G401 (cell line): ENCODE results near the gene SHISAL2A. TPM values are rescaled to one million over a fixed set of nuclear protein-coding genes. Genes with fewer than 3 reads are reported as not detected.

Experiments
- DNase-seq: peaks from one replicate; pipeline ENCODE4 v3.0.0-alpha.2; 2015; ENCODE audit warnings: low spot score
- in situ Hi-C: cut with HindIII; loops from 2 replicates; pipeline ENCODE4 v1.10.0; 2016; ENCODE audit warnings: low sequenced_read_pairs, mixed read lengths
- total RNA-seq: library from RNA; depleted of rRNA; stranded (reverse); fragments of >200 nt; shearing (Covaris generic); gene quantifications from 2 replicates; pipeline ENCODE4 v1.2.3, GENCODE V29; 2014

Gene SHISAL2A
- total RNA-seq, 1 experiment from 2014 or later, result not detected

DNA sequence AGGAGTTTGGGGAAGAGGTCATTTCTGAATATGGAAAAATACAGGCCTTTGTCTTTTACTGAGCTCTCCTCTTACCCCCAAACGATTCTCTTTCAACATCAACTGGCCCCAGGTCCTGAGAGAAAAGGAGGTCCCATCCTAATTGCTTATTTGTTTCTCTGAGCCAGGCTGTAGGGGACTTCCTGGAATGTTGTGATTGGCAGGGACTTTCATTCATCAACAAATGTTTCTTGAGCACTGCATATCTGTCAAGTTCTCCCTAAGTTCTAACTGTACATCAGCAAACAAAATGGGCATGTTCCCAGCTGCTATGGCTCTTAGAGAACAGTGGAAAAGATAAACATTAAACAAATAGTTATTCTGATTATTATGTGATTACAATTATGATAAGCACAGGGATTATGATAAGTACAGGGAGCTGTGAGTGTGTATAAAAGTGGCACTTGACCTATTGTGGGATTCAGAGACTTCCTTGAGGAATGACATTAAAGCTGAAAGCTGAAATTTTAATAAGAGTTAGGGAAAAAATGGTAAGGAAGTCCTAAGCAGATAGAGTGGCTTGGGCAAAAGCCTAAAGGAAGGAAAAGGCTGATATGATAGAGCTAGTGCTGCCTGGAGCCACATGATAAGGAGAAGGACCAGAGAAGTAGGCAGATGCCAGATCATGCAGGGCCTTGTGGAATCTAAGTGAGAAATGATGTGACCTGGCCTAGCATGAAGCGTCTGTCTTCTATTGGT, 19.2 kb upstream of the SHISAL2A start:
- in situ Hi-C loops, result no loop called here
- DNase-seq, result no peak

DNA sequence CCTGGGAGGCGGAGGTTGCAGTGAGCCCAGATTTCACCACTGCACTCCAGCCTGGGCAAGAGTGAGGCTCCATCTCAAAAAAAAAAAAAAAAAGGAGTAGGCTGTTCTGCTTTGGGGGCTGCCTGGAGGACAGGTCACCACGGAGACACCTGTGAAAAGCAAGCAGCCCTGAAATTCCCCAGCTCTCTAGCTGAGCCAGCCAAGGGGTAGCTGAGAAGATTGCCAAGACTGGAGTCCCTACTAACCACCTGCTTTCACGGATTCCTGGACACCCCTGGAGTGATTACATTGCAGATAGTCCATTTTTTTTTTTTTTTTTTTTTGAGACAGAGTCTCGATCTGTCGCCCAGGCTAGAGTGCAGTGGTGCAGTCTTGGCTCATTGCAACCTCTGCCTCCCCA, 18.3 kb upstream of the SHISAL2A start:
- in situ Hi-C loops, result loop anchor here (5.0 kb wide), 1 partner anchor 43 kb away; no protein-coding TSS in a partner anchor
- no peak for DNase-seq

DNA sequence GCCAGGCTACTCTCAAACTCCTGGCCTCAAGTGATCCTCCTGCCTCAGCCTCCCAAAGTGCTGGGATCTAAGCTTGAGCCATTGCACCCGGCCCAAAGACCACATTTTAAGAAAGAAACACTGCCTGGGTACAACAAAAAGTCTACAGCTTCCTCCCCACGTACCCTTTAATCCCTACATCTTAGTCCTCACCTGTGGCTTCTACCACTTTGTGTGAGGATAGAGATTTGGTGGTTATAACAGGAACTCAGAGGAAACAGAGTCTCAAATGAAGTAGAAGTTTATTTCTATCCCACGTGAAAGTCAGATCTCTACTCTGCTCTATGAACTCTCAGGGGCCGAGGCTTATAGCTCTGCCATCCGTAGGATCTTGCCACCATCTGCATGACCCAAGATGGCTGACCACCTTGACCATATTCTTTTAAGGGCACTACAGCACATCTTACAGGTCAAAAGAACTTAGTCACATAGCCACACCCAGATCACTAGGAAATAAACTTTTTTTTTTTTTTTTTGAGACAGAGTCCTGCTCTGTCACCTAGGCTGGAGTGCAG, 17.4 kb upstream of the SHISAL2A start:
- no peak for DNase-seq
- in situ Hi-C loops, result loop anchor here (5.0 kb wide), 1 partner anchor 42 kb away; no protein-coding TSS in a partner anchor

DNA sequence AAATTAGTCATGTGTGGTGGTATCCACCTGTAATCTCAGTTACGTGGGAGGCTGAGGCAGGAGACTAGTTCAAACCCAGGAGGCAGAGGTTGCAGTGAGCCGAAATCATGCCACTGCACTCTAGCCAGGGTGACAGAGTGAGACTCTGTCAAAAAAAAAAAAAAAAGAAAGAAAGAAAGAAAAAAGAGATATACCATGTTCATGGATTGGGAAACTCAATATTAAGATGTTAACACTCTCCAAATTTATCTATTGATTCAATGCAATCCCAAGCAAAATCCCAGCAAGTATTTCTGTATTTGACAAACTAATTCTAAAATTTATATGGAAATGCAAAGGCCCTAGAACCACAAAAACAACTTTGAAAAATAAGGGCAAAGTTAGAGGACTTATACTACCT, 11.0 kb upstream of the SHISAL2A start:
- DNase-seq, result no peak
- in situ Hi-C loops, result no loop called here

DNA sequence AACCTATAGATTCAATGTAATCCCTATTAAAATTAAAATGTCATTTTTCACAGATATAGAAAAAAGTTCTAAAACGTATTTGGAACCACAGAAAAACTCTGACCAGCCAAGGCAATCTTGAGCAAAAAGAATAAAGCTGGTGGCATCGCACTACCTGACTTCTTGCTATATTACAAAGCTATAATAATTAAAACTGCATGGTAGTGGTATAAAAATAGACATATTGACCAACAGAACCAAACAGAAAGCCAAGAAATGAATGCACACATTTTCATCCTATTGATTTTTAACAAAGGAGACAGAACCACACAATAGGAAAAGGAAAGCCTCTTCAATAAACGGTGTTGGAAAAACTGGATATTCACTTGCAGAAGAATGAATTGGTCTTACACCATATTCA, 9.2 kb upstream of the SHISAL2A start:
- in situ Hi-C loops, result no loop called here
- no peak for DNase-seq

DNA sequence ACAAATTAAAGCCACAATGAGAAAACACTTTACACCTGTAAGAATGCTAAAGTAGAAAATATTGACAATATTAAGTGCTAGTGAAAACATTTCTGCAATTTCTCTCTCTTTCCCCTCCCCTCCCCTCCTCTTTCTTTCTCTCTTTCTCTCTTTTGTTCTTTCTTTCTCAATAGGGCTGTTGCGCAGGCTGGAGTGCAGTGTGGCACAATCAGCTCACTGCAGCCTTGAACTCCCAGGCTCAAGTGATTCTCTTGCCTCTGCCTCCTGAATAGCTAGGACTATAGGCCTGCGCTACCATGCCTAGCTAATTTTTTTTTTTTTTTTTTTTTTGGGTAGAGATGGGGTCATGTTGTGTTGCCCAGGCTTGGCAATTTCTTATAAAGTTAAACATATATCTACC, 5.9 kb upstream of the SHISAL2A start:
- in situ Hi-C loops, result no loop called here
- no peak for DNase-seq

DNA sequence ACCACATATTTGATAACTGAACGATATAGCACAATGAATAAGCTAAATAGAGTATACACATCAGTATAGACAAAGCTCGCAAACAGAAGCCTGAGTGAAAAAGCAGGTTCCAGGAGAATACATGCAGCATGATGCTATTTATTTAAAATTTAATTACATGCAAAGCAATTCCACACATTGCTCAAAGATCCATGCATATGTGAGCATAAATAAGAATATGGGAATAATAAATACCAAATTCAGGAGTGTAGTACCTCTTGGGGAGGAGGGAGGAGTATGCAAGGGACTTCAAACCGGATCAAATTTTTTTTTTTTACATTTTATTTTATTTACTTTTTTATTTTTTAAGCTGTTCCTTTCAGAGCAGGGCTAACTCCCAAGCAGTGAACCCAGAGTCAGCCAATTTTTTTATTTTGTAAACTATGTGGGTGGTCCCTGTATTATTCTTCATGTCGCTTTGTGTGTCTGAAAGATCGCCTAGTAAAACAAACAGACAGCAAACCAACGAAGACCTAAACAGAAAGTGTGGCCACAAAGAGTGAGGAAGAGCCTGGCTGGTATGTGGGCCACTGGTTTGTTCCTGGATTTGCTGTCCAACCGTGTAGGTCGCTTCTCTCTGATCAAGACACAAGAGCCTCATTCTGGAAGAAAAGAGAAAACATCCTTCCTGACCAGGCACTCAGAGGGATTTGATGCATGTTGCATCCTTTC, 4.2 kb upstream of the SHISAL2A start:
- in situ Hi-C loops, result no loop called here
- no peak for DNase-seq

DNA sequence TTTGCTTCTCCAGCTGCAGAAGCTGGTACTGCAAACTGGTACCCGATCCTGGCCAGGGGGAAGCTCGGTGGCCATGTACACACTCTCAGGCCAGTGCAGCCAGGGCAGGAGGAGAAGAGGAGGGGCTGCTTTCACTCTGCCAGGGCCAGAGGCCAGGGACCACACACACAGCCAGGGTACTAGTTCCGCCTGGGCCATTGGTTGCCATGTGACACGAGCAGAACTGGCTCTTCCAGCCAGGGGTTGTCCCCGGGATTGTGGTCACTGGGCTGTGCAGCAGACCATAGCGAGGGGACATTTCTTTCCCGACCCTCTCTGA, 3.7 kb upstream of the SHISAL2A start:
- peak; percentile 33 for DNase-seq
- in situ Hi-C loops, result no loop called here

DNA sequence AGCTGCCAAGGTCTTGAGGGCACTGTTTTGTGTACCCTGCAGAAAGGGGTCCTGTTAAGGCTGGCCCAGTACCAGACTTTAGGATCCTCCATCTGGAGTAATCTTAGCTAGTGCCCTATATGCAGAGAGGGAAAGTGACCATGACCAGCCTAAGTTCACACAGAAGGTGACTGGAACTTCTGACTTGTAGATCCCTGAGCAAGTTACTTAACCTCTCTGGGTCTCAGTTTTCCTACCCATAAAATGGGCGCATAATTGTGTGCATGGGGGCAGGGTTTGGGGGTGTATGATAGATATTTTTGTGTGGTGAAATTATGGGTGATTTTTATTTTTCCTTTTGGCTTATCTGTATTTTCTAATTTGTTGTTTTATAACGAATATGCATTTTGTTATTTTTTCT, 3.3 kb upstream of the SHISAL2A start:
- no peak for DNase-seq
- in situ Hi-C loops, result no loop called here

DNA sequence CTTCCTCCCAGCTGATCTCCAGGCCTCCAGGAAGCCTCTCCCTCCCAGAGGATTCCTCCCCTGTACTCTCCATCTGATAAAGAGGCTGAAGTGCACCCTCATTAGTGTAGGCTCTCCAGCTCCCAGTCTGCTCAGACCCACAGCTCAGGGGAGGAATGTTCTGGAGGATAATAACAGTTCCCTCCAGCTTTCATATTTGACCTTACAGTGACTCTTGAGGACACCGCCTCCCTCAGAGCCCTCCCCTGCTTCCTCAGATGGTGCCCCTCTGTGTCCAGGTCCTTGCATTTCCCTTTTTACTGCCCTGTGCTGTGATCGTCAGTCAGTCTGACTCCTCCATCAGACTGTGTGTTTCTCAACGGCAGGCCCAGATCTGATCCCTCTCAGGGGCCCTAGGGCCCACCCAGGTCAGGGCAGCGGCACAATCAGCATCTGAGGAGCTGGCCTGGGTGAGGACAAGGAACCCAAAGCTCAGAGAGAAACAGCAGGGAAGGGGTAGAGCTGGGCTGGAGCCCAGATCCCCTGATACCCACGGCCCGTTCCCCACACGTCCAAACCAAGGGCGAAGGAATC, 1.1 kb upstream of the SHISAL2A start:
- no peak for DNase-seq
- in situ Hi-C loops, result no loop called here

DNA sequence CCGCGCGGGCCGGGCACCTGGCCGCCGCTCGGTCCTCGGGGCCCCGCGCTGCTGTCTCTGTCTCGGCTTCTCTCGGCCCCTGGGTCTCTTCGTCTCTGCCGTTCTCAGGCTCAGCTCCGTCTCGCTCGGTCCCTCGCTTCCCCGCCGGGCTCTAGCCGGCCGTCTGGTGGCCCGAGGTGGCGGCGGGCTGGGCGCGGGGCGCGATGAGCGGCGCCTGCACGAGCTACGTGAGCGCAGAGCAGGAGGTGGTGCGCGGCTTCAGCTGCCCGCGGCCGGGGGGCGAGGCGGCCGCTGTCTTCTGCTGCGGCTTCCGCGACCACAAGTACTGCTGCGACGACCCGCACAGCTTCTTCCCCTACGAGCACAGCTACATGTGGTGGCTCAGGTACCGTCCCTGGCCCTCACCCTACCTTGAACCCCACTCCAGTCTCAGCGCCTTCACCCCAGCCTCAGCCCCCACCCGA, 355 bp downstream of the SHISAL2A start:
- in situ Hi-C loops, result no loop called here
- DNase-seq, result no peak

DNA sequence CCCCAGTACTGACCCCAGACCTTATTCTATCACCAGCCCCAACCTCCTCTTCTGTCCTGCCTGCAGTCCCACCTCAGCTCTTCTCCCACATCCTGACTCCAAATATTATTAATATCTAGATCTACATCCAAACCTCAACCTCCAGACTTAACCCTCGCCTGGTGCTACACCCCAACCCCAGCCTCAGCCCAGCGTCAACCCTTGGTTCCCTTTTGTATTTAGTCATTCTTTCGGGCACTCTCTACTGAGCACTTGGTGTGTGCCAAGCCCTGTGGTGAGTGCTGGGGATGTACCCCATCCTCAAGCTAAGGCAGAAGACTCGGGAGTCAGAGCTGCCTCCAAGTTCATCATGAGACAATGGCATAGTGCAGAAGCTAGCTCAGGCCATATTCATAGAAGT, 1.1 kb downstream of the SHISAL2A start:
- in situ Hi-C loops, result no loop called here
- DNase-seq, result no peak

DNA sequence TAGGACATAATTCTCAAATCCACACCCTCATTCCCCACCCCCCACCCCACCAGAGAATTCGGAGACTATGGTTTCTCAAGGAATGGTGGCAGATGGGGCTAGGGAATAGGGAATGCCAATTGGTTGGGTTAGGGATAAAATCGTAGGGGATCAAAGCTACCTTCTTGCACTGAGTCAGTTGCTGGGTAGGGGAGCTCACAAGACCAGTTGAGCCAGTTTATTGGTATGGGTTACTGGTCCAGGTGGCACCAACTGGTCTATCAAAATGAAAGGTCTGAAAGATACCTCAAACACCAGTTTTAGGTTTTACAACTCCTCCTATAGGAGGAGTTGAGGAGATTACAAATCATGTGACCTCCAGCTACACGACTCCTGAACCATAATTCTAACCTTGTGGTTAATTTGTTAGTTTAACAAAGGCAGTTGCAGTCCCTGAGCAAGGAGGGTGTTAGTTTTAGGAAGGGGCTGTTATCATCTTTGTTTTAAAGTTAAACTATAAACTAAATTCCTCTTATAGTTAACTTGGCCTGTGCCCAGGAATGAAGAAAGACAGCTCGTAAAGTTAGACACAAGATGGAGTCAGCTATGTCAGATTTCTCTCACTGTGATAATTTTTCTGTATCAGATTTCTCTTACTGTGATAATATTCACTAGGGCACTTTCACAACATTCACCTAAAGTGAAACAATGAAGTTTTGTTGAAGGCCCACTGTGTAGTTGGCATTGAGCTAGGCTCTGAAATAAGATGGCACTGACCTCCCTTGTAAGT, 2.5 kb downstream of the SHISAL2A start:
- in situ Hi-C loops, result no loop called here
- DNase-seq, result no peak

DNA sequence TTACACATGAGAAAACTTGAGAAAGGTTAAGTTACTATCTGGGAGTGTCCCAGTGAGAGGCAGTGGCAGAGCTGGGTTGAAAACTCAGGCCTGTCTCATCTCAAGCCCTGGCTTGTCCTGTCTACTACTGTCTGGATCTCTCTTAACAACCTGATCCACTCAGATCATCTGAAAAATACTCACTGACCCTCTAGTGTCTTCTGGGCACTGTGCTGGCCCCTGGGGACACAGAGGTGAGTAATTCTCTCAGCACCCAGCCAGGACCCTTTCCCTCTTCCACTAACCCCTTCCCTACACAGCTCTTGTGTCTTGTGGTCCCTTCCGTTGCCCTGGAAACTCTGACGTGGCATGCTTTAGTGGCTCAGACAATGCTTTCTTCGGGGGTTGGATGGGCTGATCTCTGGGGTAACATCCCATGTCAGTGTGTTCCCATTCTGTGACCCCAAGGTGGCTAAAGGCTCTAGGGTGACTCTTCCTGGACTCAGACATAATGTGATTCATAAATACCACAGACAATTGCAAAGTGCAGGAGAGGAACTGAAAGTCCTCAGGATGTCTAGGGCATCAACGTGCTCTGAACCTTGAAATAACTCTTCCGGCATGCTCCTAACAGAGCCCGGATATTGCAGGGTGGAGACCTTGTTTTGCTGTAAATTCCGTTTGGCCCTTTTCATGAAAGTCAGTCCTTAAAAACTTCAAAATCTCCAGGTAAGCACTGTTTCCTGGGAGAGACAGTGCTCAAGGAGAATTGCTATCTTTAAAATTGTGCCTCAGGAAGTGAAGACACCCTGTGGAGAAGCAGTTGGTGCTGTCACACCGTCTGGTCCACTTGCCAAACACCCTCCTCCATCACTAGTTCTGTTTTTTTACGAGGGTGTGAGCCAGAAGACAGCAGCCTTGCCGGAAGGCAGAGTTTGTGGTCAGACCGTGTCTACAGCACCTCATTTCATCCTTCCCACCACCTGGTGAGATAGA, 4.0 kb downstream of the SHISAL2A start:
- no peak for DNase-seq
- in situ Hi-C loops, result no loop called here

DNA sequence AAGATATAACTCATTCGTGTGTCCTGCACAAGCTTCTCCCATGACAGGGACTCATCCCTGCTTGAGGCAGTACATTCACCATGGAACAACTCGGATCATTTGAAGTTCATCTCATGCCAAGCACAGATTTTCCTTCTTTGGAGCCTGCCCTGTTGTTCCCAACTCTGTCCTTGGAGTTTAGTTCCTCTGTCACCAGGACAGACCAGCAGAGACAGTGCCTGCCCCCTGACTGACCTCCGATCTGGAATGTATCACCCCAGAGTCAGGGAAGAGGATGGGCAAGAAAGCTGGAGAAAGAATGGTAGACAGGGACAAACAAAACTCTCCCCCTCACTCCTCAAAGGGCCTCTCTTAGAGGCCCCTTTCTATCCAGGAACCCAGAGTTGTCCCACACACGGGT, 5.0 kb downstream of the SHISAL2A start:
- in situ Hi-C loops, result no loop called here
- no peak for DNase-seq

DNA sequence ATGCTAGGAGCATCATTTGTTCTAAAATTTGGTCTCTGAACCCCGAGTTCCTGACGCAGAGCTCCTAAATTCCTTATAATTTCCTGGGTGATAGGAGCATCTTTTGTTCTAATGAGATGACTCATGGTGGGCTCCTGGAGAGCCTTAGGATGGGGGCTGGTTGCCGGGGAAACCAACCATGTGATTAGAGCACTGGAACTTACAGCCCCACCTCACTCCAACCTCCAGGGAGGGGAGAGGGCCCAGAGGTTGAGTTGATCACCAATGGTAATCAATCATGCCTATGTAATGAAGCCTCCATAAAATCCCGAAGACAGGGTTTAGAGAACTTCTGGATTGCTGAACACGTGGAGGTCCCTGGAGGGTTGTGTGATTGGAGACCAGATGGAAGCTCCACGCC, 7.7 kb downstream of the SHISAL2A start:
- in situ Hi-C loops, result no loop called here
- no peak for DNase-seq

DNA sequence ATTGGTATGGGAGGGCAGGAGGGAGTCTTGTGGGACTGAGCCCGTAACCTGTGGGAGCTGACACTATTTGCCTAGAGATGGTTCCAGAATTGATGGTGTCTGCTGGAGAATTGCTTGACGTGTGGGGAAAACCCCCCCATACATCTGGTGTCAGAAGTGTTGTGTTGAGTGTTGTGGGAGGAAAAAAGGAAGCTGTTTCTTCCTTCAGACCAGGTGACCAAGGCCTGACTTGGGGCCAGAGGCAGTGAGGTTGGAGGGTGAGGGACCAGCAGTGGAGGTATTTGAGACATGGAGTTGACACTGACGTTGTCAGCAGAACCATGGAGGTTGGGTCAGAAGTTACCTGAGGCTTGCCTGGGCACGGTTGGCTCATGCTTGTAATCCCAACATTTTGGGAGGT, 8.3 kb downstream of the SHISAL2A start:
- no peak for DNase-seq
- in situ Hi-C loops, result no loop called here

DNA sequence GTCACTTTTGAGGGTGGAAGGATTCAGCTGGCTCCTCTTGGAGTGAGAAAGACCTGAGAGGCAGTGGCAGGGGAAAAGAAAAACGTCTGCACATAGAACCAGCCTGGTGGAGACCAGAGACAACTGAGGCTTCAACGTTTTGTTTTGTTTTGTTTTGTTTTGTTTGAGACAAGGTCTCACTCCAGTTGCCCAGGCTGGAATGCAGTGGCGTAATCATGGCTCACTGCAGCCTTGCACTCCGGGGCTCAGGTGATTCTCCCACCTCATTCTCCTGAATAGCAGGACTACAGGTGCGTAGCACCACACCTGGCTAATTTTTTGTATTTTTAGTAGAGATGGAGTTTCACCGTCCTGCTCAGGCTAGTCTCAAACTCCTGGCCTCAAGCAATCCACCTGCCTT, 12.3 kb downstream of the SHISAL2A start:
- in situ Hi-C loops, result no loop called here
- no peak for DNase-seq

DNA sequence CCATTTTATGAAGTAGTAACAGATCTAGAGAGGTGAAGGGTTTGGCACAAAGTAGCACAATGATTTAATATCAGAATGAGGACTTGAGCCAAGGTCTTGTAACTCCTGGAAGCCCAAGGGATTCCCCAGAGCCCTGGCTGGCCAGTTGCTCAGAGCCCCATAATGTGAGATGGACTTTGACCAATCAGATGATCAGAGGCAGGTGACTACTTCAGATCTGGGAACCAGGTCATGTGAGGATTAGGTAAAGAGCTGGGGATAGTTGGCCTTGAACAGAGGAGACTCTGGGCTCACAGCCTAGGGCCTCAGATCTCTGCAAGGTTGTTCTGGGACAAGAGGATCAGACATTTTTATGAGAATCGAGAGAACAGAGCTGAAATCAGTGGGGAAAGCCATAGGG, 18.9 kb downstream of the SHISAL2A start:
- DNase-seq, result no peak

More for the DNA sequence above, 18.9 kb downstream of the SHISAL2A start:
- in situ Hi-C loops, result no loop called here
